Measurements from ENCODE around the gene SPECC1L.
"Not testable (repeated sequence)": the region's sequence is repeated elsewhere in the genome, so short reads cannot be mapped to it uniquely, and the experiment has no call there.

SPECC1L gene

DNA sequence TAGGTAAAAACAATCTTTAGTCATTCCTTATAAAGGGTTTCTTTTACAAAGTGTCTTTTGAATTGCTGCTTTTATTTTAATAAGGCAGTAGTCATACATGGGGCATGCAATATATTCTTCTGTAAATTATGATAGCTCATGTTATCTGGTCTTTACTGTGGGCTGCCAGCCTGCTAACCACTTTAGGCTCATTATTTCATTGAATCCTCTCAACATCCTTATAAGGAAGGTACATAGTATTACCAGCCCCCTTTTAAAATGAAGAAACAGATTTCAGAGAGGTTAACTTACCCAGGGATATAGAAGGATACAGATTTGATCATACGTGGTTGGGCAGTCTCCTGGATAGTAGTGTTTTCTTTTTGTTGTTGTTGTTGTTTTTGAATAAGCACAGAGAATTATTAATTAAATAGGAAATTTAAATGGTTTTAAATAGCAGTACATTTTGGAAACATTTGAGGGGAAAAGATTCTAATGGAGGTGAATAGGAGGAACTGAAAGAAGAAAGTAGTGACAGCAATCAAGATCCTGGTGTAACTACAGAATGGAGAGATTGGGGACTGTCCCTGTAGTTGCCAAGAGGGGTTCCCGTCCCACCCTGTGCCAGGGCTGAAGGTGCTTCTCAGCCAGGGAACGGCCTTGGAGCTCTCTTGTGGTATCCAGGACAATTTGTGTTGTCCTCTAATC, 21.0 kb downstream of the SPECC1L start:
- no peak for DNase-seq (ENCODE audit: low read depth in 1 of 2, low spot score in 1 of 2)
- Histone ChIP-seq H3K27ac (replicated peaks) (no peak overlapping the region), H3K27me3 (ENCODE audit: insufficient read depth, poor library complexity, severe bottlenecking) (no peaks in the 10 kb centered on the region), H3K4me3 (replicated peaks; ENCODE audit: insufficient read depth, low read length) (no peak overlapping the region)
- no peak for TF ChIP-seq POLR2AphosphoS5 (IDR thresholded peaks at IDR 0.05; ENCODE audit: low read depth)
- TF ChIP-seq GABPA (IDR thresholded peaks at IDR 0.05; ENCODE audit: low read depth) = no peak
- no peak for TF ChIP-seq SPI1 (IDR thresholded peaks at IDR 0.05; ENCODE audit: borderline replicate concordance, low read depth)

DNA sequence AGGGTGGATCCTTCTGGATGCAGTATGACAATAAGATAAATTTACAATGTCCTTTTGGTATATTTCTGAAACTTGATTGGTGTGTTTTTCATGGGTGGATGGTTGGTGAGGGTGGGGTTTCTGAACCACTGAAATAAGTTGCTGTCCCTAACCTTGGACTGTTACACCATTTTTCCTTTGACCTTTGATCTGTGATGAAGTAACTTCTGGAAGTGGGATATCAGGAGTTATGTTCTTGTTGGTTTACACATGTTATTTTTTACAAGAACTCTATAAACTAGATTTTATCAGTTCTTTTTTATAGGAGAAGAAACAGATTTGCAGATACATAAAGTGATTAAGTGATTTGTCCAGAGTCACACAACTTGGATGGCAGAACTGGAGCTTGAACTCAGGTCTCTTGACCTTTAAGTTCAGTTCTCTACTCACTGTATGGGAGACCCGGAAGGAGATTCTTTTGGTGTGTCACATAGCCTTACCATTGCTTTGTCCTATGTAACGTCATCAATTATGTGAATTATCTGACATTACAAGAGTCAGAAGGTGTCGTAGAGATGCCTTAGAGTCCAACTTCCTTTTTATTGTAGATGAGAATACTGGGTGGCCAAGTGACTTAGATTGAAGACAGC, 21.7 kb downstream of the SPECC1L start:
- not testable (repeated sequence) for DNase-seq (ENCODE audit: low read depth in 1 of 2, low spot score in 1 of 2); H3K27ac ChIP-seq (replicated peaks); H3K4me3 ChIP-seq (replicated peaks; ENCODE audit: insufficient read depth, low read length); H3K27me3 ChIP-seq (ENCODE audit: insufficient read depth, poor library complexity, severe bottlenecking)

DNA sequence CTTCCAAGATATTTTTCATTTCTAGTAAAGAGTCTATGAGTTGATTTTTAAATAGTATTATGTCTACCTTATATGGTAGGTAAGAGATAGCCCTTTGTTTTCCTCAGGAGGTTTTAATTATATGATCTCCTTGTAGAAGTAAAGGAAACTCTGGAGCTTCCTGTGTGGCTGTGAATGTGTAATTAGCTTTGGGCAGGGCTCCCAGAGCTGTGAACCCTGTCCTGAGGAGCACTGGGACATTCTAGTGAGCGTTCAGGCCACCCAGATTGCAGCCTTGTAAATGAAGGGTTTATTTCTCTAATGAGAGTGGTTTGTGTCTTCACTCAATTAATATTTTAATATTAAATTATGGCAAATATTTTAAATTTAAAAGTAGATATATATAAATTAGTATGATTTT, 24.3 kb downstream of the SPECC1L start:
- H3K27ac ChIP-seq (replicated peaks); DNase-seq (ENCODE audit: low read depth in 1 of 2, low spot score in 1 of 2); H3K4me3 ChIP-seq (replicated peaks; ENCODE audit: insufficient read depth, low read length); H3K27me3 ChIP-seq (ENCODE audit: insufficient read depth, poor library complexity, severe bottlenecking): not testable (repeated sequence)

DNA sequence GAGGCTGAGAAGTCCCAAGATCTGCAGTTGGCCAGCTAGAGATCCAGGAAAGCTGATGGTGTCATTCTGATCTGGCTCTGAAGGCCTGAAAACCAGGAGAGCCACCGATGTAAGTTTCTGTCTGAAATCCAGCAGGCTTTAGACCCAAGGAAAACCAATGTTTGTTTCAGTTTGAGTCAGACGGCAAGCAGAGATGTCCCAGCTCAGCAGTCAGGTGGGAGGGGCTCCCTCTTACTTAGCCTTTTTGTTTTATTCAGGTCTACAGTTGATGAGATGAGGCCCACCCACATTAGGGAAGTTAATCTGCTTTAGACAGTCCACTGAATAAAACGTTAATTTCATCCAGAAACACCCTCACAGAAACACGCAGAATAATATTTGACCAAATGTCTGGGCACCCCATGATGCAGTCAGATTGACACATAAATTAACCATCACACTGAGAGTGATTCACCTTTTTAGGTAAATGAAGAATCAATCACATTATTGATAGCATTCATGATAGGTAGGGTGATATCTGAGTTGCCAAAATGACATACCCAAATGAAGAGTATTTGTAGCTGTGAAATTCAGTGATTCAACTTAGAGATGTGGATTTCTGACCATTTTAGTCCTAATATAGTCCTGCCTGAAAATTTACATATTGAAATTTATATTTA, 28.0 kb downstream of the SPECC1L start:
- H3K27ac ChIP-seq (replicated peaks); DNase-seq (ENCODE audit: low read depth in 1 of 2, low spot score in 1 of 2); H3K4me3 ChIP-seq (replicated peaks; ENCODE audit: insufficient read depth, low read length); H3K27me3 ChIP-seq (ENCODE audit: insufficient read depth, poor library complexity, severe bottlenecking): not testable (repeated sequence)

DNA sequence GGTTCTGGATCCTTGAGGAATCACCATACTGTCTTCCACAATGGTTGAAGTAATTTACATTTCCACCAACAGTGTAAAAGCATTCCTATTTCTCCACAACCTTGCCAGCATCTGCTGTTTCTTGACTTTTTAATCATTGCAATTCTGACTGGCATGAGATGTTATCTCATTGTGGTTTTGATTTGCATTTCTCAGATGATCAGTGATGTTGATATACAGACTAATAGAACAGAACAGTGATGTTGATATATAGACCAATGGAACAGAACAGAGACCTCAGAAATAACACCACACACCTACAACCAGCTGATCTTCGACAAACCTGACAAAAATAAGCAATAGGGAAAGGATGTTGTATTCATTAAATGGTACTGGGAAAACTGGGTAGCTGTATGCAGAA, 29.9 kb downstream of the SPECC1L start:
- H3K4me3 ChIP-seq (replicated peaks; ENCODE audit: insufficient read depth, low read length); H3K27ac ChIP-seq (replicated peaks); H3K27me3 ChIP-seq (ENCODE audit: insufficient read depth, poor library complexity, severe bottlenecking); DNase-seq (ENCODE audit: low read depth in 1 of 2, low spot score in 1 of 2): not testable (repeated sequence)

DNA sequence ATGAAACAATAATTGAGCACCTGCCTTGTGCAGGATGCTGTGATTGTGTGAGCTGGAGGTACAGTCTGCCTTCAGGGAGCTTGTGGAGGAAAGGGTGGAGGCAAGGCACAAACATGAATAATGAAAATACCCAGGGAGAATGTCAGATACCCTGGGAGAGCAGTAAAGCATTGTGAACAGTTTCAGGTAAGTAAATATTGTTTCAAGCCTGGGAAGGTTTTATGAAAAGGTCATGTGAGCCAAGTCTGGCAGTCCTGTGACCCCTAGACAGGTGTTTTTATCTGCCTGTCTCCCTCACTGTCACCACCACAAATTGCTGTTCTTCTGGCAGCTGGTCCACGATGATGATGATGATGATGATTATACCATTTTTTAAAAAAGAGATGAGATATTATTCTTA, 32.0 kb downstream of the SPECC1L start:
- no peak for DNase-seq (ENCODE audit: low read depth in 1 of 2, low spot score in 1 of 2)
- Histone ChIP-seq H3K27me3 (ENCODE audit: insufficient read depth, poor library complexity, severe bottlenecking) (no peaks in the 10 kb centered on the region), H3K4me3 (replicated peaks; ENCODE audit: insufficient read depth, low read length) (no peak overlapping the region), H3K27ac (replicated peaks) (no peak overlapping the region)
- TF ChIP-seq GABPA (IDR thresholded peaks at IDR 0.05; ENCODE audit: low read depth) (no peak), SPI1 (IDR thresholded peaks at IDR 0.05; ENCODE audit: borderline replicate concordance, low read depth) (no peak), POLR2AphosphoS5 (IDR thresholded peaks at IDR 0.05; ENCODE audit: low read depth) (no peak)
- TF ChIP-seq, protein P1, sequence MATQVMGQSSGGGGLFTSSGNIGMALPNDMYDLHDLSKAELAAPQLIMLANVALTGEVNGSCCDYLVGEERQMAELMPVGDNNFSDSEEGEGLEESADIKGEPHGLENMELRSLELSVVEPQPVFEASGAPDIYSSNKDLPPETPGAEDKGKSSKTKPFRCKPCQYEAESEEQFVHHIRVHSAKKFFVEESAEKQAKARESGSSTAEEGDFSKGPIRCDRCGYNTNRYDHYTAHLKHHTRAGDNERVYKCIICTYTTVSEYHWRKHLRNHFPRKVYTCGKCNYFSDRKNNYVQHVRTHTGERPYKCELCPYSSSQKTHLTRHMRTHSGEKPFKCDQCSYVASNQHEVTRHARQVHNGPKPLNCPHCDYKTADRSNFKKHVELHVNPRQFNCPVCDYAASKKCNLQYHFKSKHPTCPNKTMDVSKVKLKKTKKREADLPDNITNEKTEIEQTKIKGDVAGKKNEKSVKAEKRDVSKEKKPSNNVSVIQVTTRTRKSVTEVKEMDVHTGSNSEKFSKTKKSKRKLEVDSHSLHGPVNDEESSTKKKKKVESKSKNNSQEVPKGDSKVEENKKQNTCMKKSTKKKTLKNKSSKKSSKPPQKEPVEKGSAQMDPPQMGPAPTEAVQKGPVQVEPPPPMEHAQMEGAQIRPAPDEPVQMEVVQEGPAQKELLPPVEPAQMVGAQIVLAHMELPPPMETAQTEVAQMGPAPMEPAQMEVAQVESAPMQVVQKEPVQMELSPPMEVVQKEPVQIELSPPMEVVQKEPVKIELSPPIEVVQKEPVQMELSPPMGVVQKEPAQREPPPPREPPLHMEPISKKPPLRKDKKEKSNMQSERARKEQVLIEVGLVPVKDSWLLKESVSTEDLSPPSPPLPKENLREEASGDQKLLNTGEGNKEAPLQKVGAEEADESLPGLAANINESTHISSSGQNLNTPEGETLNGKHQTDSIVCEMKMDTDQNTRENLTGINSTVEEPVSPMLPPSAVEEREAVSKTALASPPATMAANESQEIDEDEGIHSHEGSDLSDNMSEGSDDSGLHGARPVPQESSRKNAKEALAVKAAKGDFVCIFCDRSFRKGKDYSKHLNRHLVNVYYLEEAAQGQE (IDR thresholded peaks at IDR 0.05; ENCODE audit: insufficient replicate concordance, low read depth) = no peak
- TF ChIP-seq, protein P2, sequence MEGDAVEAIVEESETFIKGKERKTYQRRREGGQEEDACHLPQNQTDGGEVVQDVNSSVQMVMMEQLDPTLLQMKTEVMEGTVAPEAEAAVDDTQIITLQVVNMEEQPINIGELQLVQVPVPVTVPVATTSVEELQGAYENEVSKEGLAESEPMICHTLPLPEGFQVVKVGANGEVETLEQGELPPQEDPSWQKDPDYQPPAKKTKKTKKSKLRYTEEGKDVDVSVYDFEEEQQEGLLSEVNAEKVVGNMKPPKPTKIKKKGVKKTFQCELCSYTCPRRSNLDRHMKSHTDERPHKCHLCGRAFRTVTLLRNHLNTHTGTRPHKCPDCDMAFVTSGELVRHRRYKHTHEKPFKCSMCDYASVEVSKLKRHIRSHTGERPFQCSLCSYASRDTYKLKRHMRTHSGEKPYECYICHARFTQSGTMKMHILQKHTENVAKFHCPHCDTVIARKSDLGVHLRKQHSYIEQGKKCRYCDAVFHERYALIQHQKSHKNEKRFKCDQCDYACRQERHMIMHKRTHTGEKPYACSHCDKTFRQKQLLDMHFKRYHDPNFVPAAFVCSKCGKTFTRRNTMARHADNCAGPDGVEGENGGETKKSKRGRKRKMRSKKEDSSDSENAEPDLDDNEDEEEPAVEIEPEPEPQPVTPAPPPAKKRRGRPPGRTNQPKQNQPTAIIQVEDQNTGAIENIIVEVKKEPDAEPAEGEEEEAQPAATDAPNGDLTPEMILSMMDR (IDR thresholded peaks at IDR 0.05; ENCODE audit: insufficient read depth, low read length) = no peak

DNA sequence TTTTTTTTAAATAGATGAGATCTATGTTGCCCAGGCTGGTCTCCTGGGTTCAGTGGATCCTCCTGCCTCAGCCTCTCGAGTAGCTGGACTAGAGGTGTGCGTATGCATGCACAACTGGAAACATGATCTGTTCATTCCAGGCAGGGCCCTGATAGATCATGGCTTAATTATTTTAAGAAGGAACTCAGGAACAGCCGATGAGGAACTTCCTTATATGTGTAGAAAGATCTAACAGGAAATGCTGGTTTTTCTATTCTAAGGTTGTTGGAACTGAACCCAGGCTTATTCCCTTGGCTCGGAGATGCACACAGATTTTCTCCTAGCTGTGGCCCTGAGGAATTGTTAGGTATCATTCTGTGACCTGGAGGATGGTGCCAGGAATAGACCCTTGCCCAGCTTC, 32.4 kb downstream of the SPECC1L start:
- H3K4me3 ChIP-seq (replicated peaks; ENCODE audit: insufficient read depth, low read length) = no peak overlapping the region
- DNase-seq (ENCODE audit: low read depth in 1 of 2, low spot score in 1 of 2) = peak in 1 of 2 experiments; percentile 11
- TF ChIP-seq SPI1 (IDR thresholded peaks at IDR 0.05; ENCODE audit: borderline replicate concordance, low read depth) (peak; percentile 41; the same call in 1 of the 2 replicates), POLR2AphosphoS5 (IDR thresholded peaks at IDR 0.05; ENCODE audit: low read depth) (no peak)
- H3K27ac ChIP-seq (replicated peaks) = no peak overlapping the region
- no peaks in the 10 kb centered on the region for H3K27me3 ChIP-seq (ENCODE audit: insufficient read depth, poor library complexity, severe bottlenecking)
